Measurements from ENCODE around the gene TPK1.

- TF ChIP-seq REST (IDR thresholded peaks at IDR 0.05; ENCODE audit: low read depth, low read length) (no peak), CTCF (IDR thresholded peaks at IDR 0.05) (no peak), GABPA (IDR thresholded peaks at IDR 0.05; ENCODE audit: low read depth) (no peak), YY1 (IDR thresholded peaks at IDR 0.05; ENCODE audit: low read depth) (no peak), RAD21 (IDR thresholded peaks at IDR 0.05; ENCODE audit: low read length) (no peak), EZH2phosphoT487 (IDR thresholded peaks at IDR 0.05; ENCODE audit: borderline replicate concordance, low read depth) (no peak), USF2 (IDR thresholded peaks at IDR 0.05; ENCODE audit: borderline replicate concordance, low read depth, low read length) (no peak), NRF1 (IDR thresholded peaks at IDR 0.05; ENCODE audit: low read depth, low read length) (no peak), GATA2 (CRISPR knock-in tag; IDR thresholded peaks at IDR 0.05) (no peak), RFX5 (IDR thresholded peaks at IDR 0.05; ENCODE audit: low read length) (no peak), IRF3 (IDR thresholded peaks at IDR 0.05; ENCODE audit: low read depth, low read length) (no peak)
Measured at GRCh38 chr7:144575456-144575855, 260.4 kb downstream of the TPK1 start.
